ENCODE measurements around the gene CSAG3. TPM values are rescaled to one million over a fixed set of nuclear protein-coding genes. Genes with fewer than 3 reads are reported as not detected.
"Not testable (repeated sequence)": the region's sequence is repeated elsewhere in the genome, so short reads cannot be mapped to it uniquely, and the experiment has no call there.

The CSAG3 gene
- total RNA-seq (not detected), polyA plus RNA-seq (not detected)

- H3K4me3 ChIP-seq; H3K4me1 ChIP-seq; DNase-seq; H3K9me3 ChIP-seq; intact Hi-C loops (cut with DNase I); H3K27ac ChIP-seq; H3K36me3 ChIP-seq; H3K27me3 ChIP-seq: not testable (repeated sequence)
- no CpG with 5 or more reads among the region's 2 CpGs for WGBS, 2 donors
Measured at GRCh38 chrX:152758918-152759317, at the start of gene CSAG3. TSS of gene CSAG3 (plus strand) at chrX:152759218.

- H3K4me3 ChIP-seq; H3K4me1 ChIP-seq; H3K9me3 ChIP-seq; DNase-seq; intact Hi-C loops (cut with DNase I); H3K27ac ChIP-seq; H3K27me3 ChIP-seq; H3K36me3 ChIP-seq: not testable (repeated sequence)
- WGBS, 2 donors = no CpG with 5 or more reads among the region's 5 CpGs
Measured at GRCh38 chrX:152713195-152713594, 45.8 kb upstream of the CSAG3 start.

DNA sequence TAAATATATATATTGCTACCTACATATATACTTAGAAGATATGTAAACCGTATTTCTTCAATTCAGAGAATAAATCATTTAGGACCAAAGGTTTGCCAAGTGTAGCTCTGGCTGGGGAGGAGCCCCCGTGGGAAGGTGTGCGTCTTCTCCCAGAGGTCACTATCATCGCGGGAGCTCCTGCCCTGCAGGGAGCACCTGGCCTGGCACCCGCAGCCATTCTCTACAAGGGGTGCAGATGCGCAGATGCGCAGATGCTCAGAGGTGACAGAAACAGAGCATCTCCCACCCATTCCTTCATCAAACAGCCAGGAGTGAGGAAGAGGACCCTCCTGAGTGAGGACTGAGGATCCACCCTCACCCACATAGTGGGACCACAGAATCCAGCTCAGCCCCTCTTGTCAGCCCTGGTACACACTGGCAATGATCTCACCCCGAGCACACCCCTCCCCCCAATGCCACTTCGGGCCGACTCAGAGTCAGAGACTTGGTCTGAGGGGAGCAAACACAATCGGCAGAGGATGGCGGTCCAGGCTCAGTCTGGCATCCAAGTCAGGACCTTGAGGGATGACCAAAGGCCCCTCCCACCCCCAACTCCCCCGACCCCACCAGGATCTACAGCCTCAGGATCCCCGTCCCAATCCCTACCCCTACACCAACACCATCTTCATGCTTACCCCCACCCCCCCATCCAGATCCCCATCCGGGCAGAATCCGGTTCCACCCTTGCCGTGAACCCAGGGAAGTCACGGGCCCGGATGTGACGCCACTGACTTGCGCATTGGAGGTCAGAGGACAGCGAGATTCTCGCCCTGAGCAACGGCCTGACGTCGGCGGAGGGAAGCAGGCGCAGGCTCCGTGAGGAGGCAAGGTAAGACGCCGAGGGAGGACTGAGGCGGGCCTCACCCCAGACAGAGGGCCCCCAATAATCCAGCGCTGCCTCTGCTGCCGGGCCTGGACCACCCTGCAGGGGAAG, 44.9 kb upstream of the CSAG3 start, which contains the start of gene MAGEA2B:
Gene MAGEA2B, plus strand, starts transcription at position 814 of the 973 bp plus-strand sequence. CDS start 2,479 bp downstream, outside the sequence.
- DNase-seq; intact Hi-C loops (cut with DNase I); H3K4me3 ChIP-seq; H3K27me3 ChIP-seq; H3K9me3 ChIP-seq; H3K4me1 ChIP-seq; H3K36me3 ChIP-seq; H3K27ac ChIP-seq: not testable (repeated sequence)
- WGBS, 2 donors = no CpG with 5 or more reads among the region's 35 CpGs

DNA sequence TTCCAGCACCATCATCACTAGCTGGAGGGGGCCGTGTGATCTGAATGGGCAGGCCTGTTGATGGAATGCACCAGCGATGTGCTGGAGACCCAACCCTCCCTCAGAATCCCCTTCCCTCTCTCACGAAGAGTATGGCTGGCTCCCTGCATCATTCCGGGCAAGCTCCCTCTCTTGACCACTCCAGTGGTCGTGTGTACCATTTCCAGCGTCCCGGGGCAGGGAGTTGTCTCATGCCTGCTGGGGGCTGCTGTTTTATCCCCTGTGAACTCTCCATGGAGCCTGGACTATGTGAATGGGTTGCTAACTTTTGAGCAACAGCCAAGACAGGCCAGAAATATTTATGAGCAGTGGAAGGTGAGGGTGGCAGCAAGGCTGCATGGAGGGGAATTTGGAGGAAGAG, 33.6 kb upstream of the CSAG3 start:
- Histone ChIP-seq H3K27me3 (no peaks in the 10 kb centered on the region), H3K36me3 (no peaks in the 10 kb centered on the region), H3K4me1 (no peaks in the 10 kb centered on the region), H3K4me3 (no peak overlapping the region), H3K27ac (no peak overlapping the region), H3K9me3 (no peaks in the 10 kb centered on the region)
- DNase-seq = no peak
- intact Hi-C loops (cut with DNase I) = no loop called here
- TF ChIP-seq POLR2A (IDR thresholded peaks at IDR 0.05) (no peak), POLR2AphosphoS5 (IDR thresholded peaks at IDR 0.05) (no peak), EP300 (IDR thresholded peaks at IDR 0.05) (no peak)
- TF ChIP-seq, protein P1, sequence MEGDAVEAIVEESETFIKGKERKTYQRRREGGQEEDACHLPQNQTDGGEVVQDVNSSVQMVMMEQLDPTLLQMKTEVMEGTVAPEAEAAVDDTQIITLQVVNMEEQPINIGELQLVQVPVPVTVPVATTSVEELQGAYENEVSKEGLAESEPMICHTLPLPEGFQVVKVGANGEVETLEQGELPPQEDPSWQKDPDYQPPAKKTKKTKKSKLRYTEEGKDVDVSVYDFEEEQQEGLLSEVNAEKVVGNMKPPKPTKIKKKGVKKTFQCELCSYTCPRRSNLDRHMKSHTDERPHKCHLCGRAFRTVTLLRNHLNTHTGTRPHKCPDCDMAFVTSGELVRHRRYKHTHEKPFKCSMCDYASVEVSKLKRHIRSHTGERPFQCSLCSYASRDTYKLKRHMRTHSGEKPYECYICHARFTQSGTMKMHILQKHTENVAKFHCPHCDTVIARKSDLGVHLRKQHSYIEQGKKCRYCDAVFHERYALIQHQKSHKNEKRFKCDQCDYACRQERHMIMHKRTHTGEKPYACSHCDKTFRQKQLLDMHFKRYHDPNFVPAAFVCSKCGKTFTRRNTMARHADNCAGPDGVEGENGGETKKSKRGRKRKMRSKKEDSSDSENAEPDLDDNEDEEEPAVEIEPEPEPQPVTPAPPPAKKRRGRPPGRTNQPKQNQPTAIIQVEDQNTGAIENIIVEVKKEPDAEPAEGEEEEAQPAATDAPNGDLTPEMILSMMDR (IDR thresholded peaks at IDR 0.05) = no peak
- 62 to 74% methylated on average over 7 of the region's 7 CpGs for WGBS, 2 donors

DNA sequence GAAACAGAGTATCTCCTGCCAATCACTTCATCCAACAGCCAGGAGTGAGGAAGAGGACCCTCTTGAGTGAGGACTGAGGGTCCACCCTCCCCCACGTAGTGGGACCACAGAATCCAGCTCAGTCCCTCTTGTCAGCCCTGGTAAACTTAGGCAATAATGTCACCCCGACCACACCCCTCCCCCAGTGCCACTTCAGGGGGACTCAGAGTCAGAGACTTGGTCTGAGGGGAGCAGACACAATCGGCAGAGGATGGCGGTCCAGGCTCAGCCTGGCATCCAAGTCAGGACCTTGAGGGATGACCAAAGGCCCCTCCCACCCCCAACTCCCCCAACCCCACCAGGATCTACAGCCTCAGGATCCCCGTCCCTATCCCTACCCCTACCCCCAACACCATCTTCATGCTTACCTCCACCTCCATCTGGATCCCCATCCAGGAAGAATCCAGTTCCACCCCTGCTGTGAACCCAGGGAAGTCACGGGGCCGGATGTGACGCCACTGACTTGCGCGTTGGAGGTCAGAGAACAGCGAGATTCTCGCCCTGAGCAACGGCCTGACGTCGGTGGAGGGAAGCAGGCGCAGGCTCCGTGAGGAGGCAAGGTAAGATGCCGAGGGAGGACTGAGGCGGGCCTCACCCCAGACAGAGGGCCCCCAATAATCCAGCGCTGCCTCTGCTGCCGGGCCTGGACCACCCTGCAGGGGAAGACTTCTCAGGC, 25.6 kb upstream of the CSAG3 start, which contains the start of the genes CSAG1 and MAGEA12:
Gene CSAG1, minus strand, starts transcription at position 461 of the 715 bp plus-strand sequence. CDS start 1,261 bp downstream, outside the sequence.
Gene MAGEA12, plus strand, starts transcription at position 497 of the 715 bp plus-strand sequence. CDS start 2,405 bp downstream, outside the sequence.
- TF ChIP-seq POLR2AphosphoS5 (IDR thresholded peaks at IDR 0.05) = no peak
- no peak for TF ChIP-seq POLR2A (IDR thresholded peaks at IDR 0.05)
- no peak for TF ChIP-seq EP300 (IDR thresholded peaks at IDR 0.05)
- TF ChIP-seq, protein P1 (IDR thresholded peaks at IDR 0.05) = no peak
- Histone ChIP-seq H3K27ac (no peak within 1 kb of the TSS), H3K27me3 (no peaks in the 10 kb centered on the region), H3K4me3 (no peak within 1 kb of the TSS), H3K9me3 (no peaks in the 10 kb centered on the region), H3K4me1 (no peaks in the 10 kb centered on the region), H3K36me3 (no peaks in the 10 kb centered on the region)
- no peak for DNase-seq
- 88 to 93% methylated on average over 19 to 20 of the region's 21 CpGs for WGBS, 2 donors
- intact Hi-C loops (cut with DNase I) = no loop called here

DNA sequence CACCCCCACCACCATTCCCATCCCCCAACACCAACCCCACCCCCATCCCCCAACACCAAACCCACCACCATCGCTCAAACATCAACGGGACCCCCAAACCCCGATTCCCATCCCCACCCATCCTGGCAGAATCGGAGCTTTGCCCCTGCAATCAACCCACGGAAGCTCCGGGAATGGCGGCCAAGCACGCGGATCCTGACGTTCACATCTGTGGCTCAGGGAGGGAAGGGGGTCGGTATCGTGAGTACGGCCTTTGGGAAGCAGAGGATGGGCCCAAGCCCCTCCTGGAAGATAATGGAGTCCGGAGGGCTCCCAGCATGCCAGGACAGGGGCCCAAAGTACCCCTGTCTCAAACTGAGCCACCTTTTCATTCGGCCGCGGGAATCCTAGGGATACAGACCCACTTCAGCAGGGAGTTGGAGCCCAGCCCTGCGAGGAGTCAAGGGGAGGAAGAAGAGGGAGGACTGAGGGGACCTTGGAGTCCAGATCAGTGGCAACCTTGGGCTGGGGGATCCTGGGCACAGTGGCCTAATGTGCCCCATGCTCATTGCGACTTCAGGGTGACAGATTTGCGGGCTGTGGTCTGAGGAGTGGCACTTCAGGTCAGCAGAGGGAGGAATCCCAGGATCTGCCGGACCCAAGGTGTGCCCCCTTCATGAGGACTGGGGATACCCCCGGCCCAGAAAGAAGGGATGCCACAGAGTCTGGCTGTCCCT, 24.7 kb upstream of the CSAG3 start:
- H3K27ac ChIP-seq; H3K9me3 ChIP-seq; H3K36me3 ChIP-seq; H3K27me3 ChIP-seq; H3K4me1 ChIP-seq; H3K4me3 ChIP-seq; DNase-seq; intact Hi-C loops (cut with DNase I): not testable (repeated sequence)
- 93% methylated on average over 22 of the region's 22 CpGs for WGBS, 2 donors

All from sigmoid colon (tissue), 7 donors.